Left lobe of liver (tissue), 2 donors: Measurements from ENCODE around the gene C19orf33. TPM values are rescaled to one million over a fixed set of nuclear protein-coding genes. Genes with fewer than 3 reads are reported as not detected.

ENCODE experiments used
- ATAC-seq: fragments of 200-7000 bp; cut with Tn5 transposase; one replicate; pipeline ENCODE4 v1.9.1; 2020; ENCODE audit warnings: mild to moderate bottlenecking, moderate library complexity
- DNase-seq: peaks from one replicate; pipeline ENCODE4 v3.0.0-alpha.2; 2020; ENCODE audit warnings: low spot score
- total RNA-seq: library from RNA; stranded (reverse); gene quantifications from one replicate; pipeline ENCODE4 v1.2.1, GENCODE V29; 2021
- donor health status: DM: no; HTN: no; CAD: no; lungs with moderate emphysema.
- donor health status: DM: no; HTN: yes; CAD: no.

C19orf33 gene
- total RNA-seq, 1 donor from 2014 or later: 0.40 TPM

DNA sequence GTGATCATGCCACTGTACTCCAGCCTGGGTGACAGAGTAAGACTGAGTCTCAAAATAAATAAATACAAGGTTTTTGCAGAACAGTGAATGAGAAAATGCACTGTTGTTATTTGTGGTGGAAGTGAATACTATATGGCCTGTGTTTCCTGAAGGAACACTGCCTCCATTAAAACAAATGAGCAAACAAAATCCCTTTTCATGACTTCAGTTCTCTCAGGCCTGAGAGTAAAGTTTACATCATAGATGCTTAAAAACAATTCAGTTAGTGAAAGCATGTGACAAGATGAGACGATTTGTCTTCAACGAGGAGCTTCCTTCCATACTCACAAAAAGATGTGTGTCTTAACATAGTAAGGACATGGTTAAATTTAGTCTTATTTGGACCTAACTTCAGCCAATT, 25.3 kb upstream of the C19orf33 start:
- ATAC-seq (no peak), DNase-seq (no peak)

DNA sequence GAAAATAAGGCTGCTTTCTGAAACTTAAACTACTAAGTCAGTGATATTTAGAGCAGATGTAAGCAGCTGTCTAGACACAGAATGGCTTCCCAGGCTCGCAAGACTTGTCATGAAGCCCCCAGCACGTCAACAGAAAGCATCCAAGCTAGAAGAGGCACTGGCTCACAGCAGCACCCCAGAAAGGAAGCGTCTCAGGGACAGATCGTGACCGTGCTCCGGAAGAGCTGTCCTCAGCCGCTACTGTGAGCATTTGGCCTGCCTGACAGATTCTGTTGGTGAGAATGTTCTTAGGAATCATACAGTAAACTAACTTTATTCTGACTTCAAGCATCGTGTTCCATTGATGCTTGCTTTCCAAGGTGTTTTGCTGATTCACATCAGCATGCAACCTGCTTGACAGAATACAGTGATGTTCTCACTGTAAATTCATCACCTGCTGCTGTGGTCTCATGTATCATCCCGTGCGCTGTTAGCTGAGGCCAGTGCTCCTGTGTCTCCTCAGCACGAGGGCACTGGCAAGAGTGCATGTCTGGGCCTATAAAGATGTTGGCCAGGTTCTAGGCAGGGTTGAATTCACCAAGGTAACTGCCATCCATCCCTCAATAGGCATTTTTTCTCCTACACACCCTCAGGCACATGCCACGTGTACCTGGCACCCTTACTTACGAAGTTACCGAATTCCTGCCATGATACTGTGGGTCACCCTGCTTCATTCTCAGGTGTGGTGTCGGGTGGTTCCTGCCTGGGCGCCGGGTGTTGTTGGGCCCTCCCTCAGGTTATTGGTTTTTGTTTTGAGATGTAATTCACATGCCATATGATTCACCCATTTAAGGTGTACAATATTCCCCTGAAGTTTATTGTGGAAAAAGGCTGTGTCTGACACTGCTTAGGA, 23.8 kb upstream of the C19orf33 start:
- peak; percentile 33 for ATAC-seq
- no peak for DNase-seq

DNA sequence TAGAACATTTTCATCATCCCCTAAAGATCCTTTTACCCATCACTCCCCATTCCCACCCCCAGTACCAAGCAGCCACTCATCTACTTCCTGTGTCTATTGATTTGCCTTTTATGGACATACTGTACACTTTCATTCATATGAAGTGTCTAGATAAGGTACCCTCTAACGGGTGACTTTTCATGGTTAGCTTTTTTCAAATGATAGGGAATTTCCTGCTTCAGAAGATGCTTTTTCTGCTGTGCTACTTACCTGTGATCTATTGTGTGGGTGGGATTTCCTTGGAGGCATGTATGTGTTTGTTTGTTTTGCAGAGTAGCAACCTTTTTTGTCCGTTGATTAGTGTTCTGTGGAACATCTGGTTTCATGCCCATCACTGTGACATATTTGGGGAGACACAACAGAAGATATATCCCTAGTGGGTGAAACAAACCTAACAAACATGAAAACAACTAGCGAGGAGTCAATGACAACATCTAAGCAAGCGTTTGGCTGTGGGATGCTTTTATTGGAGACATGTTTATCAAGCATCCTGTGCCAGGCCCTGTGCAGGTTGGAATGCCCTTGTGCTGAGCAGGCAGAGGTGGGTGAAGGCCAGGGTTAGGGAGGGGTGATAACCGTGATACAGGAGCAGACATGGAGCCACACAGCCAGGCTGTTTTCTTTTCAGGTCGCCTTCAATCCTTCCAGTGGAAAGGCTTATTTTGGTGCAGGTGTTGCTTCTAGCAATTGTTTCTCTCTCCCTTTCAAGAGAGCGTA, 22.1 kb upstream of the C19orf33 start:
- no peak for ATAC-seq

DNA sequence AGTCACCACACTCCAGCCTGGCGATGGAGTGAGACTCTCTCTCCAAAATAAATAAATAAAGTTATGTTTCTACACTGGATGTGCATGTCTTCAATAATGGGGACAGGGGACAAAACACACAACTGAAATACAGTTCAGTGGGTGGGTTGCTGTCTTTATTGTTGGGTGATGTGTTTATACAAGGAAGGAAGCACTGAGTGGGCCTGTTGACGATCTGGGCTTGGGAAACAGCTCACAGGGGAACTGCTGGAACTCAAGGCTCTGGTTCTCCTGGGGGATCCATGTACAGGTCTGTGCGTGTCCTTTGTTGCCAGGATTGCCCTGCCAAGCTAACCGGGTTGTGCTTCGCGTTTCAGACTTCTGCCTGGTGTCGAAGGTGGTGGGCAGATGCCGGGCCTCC, 20.8 kb upstream of the C19orf33 start:
- no peak for DNase-seq

More for the DNA sequence above, 22.1 kb upstream of the C19orf33 start:
- no peak for DNase-seq

GRCh38 chr19:38284422-38284821, 19.6 kb upstream of the C19orf33 start:
- peak; percentile 44 for ATAC-seq
- no peak for DNase-seq

More for the DNA sequence above, 20.8 kb upstream of the C19orf33 start:
- no peak for ATAC-seq

- no peak for DNase-seq
- ATAC-seq: no peak
Measured at GRCh38 chr19:38285567-38285966, 18.5 kb upstream of the C19orf33 start.

DNA sequence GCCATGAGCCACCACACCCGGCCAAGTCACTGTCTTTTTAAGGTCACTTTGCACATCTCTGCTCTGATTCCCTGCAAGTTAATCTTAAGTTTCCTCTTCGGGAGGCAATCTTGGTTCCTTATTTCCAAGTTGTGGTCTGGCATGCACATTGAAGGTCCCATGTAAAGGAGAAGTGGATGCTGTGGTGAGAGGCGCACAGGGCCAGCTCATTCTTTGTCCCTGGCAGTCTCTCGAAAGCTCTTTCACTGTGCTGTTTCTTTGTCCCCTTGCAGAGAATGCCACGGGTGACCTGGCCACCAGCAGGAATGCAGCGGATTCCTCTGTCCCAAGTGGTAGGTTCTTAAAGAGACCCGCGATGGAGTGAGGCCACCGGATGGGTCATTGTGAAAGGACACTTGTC, 16.4 kb upstream of the C19orf33 start:
- peak; percentile 30 for ATAC-seq
- DNase-seq: no peak

GRCh38 chr19:38288123-38288855, 15.8 kb upstream of the C19orf33 start:
- DNase-seq (no peak), ATAC-seq (no peak)

DNA sequence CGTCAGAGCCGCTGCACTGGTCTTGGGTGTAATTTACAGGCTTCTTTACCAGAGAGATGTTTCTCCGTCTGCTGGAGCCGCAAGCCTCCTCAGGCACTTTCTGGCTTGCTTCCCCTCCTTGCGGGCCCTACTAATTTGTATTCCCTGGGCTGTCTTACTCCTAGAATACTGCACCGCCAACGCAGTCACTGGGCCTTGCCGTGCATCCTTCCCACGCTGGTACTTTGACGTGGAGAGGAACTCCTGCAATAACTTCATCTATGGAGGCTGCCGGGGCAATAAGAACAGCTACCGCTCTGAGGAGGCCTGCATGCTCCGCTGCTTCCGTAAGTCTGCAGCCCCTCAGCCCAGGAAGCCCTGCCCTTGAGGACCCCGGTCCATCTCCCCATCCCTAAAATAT, 14.1 kb upstream of the C19orf33 start:
- DNase-seq (no peak), ATAC-seq (no peak)

GRCh38 chr19:38290631-38291147, 13.4 kb upstream of the C19orf33 start:
- ATAC-seq: no peak
- DNase-seq: no peak

DNA sequence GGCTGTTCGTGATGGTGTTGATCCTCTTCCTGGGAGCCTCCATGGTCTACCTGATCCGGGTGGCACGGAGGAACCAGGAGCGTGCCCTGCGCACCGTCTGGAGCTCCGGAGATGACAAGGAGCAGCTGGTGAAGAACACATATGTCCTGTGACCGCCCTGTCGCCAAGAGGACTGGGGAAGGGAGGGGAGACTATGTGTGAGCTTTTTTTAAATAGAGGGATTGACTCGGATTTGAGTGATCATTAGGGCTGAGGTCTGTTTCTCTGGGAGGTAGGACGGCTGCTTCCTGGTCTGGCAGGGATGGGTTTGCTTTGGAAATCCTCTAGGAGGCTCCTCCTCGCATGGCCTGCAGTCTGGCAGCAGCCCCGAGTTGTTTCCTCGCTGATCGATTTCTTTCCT, 12.2 kb upstream of the C19orf33 start:
- no peak for DNase-seq
- ATAC-seq: no peak

GRCh38 chr19:38293281-38293680, 10.8 kb upstream of the C19orf33 start:
- ATAC-seq: no peak
- DNase-seq: no peak

GRCh38 chr19:38294090-38294489, 10.0 kb upstream of the C19orf33 start:
- ATAC-seq (no peak), DNase-seq (no peak)

- DNase-seq: no peak
- no peak for ATAC-seq
Measured at GRCh38 chr19:38298821-38299680, 5.0 kb upstream of the C19orf33 start.

- ATAC-seq: no peak
- DNase-seq: no peak
Measured at GRCh38 chr19:38304352-38304865, 358 bp downstream of the C19orf33 start.

DNA sequence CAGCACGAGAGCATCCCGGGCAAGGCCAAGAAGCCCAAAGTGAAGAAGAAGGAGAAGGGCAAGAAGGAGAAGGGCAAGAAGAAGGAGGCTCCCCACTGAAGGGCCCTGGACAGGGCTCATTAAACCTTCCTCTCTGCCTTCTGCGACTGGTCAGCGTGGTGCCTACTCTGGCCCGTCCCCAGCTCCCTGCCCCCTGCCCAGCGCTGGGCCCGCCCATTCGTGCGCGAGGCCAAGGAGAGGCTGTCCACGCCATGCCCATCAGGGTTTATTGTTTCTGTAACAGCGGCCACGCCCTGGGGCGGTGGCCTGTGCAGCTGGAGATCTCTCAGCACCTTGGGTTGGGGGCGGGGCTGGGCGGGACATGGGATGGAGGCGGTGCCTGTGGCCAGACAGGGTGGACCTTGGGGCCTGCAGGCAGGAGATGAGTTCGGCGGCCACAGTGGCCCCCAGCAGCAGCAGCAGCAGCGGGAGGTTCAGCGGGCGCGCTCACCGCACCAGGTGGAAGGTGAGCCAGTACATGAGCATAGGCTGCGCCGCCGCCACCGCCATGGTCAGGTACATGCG, 897 bp downstream of the C19orf33 start:
- no peak for ATAC-seq
- no peak for DNase-seq

- no peak for DNase-seq
- ATAC-seq: no peak
Measured at GRCh38 chr19:38306236-38306635, 2.2 kb downstream of the C19orf33 start.

DNA sequence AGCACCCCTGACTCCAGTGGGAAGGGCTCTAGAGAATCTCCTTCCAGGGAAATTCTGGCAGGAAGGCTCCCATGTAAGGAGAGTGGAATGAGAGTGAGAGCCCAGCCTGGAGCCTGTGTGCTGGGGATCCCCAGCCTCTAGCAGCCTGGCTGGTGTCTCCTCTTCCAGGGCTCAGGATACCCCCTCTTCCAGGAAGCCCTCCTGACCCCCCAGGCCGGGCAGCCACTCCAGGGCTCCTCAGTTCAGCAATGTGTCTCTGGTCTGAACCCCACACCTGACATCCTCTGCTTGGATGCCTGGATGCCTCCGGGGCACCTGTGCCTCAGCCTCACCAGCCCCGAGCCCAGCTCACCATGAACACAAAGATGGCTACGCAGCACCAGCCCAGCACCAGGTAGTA, 3.0 kb downstream of the C19orf33 start:
- no peak for ATAC-seq

DNA sequence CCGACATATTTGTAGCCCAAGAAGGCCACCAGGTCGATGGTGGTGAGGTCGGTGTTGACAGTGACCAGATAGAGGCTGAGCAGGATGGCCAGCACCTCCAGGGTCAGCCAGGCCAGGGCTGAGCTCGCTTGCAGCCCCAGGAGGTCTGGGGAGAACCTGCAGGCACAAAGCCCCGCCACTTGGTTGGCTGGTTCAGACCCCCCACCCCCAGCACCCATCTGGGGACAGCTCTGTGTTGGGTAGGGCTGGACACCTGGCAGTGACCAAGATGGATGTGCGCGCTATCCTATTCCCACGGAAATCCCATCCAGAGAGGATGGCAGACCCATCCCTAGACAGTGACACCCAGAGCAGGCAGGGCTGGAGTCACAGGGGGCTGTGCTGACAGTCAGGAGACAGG, 3.5 kb downstream of the C19orf33 start:
- ATAC-seq (no peak), DNase-seq (no peak)

More for the DNA sequence above, 3.0 kb downstream of the C19orf33 start:
- DNase-seq: no peak
